ENCODE results near the gene SAMD1. TPM values are rescaled to one million over a fixed set of nuclear protein-coding genes. Genes with fewer than 3 reads are reported as not detected.
A peak's percentile ranks its signal among the peaks of the same experiment; 100 is the strongest.

Gene SAMD1
- total RNA-seq, 2 experiments from 2014 or later, result 62.1 to 66.9 TPM

GRCh38 chr19:14135985-14136508, 45.5 kb upstream of the SAMD1 start:
- peak overlapping the region; percentile 98 for H3K27ac Mint-ChIP-seq
- ChIA-PET POLR2A (interaction anchor here (0.6 to 2.0 kb wide), 11 partner anchors 9 to 296 kb away, joined by 3 to 8 read pairs (median 4); partner anchors contain the start of gene RFX1), CTCF (interaction anchor here (0.7 to 3.2 kb wide), 54 partner anchors 8 to 404 kb away, joined by 3 to 44 read pairs (median 4); partner anchors contain the start of genes GIPC1, MISP3, PRKACA and PTGER1)
- H3K4me3 Mint-ChIP-seq, result peak overlapping the region; percentile 95
- peaks cover 20% of the 10 kb centered on the region for H3K36me3 Mint-ChIP-seq (ENCODE audit: low read depth)
- TF ChIP-seq CTCF (IDR thresholded peaks at IDR 0.05), result no peak
- DNase-seq (no peak), ATAC-seq (peak; percentile 0)
- peaks cover 31% of the 10 kb centered on the region for H3K4me1 Mint-ChIP-seq (ENCODE audit: low read depth)
- intact Hi-C loops (cut with micrococcal nuclease), result no loop called here
- H3K9me3 Mint-ChIP-seq, result no peaks in the 10 kb centered on the region
- no peaks in the 10 kb centered on the region for H3K27me3 Mint-ChIP-seq

- no peaks in the 10 kb centered on the region for H3K27me3 Mint-ChIP-seq
- no peaks in the 10 kb centered on the region for H3K9me3 Mint-ChIP-seq
- H3K36me3 Mint-ChIP-seq (ENCODE audit: low read depth), result peaks cover 18% of the 10 kb centered on the region
- POLR2A ChIA-PET, result interaction anchor here (0.8 to 2.0 kb wide), 5 partner anchors 10 to 63 kb away, joined by 3 to 8 read pairs (median 4); no protein-coding TSS in a partner anchor
- TF ChIP-seq CTCF (IDR thresholded peaks at IDR 0.05), result no peak
- DNase-seq (no peak), ATAC-seq (no peak)
- CTCF ChIA-PET, result interaction anchor here (0.7 to 3.2 kb wide), 6 partner anchors 20 to 254 kb away, joined by 3 to 44 read pairs (median 3); partner anchors contain the start of genes C19orf67 and PRKACA
- peak overlapping the region; percentile 58 for H3K27ac Mint-ChIP-seq
- peaks cover 29% of the 10 kb centered on the region for H3K4me1 Mint-ChIP-seq (ENCODE audit: low read depth)
- peak overlapping the region; percentile 95 for H3K4me3 Mint-ChIP-seq
- intact Hi-C loops (cut with micrococcal nuclease), result no loop called here
Measured at GRCh38 chr19:14135355-14135754, 44.8 kb upstream of the SAMD1 start.

GRCh38 chr19:14127929-14128509, 37.5 kb upstream of the SAMD1 start:
- no peak for TF ChIP-seq CTCF (IDR thresholded peaks at IDR 0.05)
- Mint-ChIP-seq H3K36me3 (ENCODE audit: low read depth) (peaks cover 29% of the 10 kb centered on the region), H3K4me1 (ENCODE audit: low read depth) (no peaks in the 10 kb centered on the region), H3K27ac (no peak overlapping the region), H3K27me3 (no peaks in the 10 kb centered on the region), H3K9me3 (no peaks in the 10 kb centered on the region), H3K4me3 (no peak overlapping the region)
- no peak for DNase-seq
- ChIA-PET POLR2A (interaction anchor here (1.8 kb wide), 1 partner anchor 9 kb away, joined by 6 read pairs; no protein-coding TSS in a partner anchor), CTCF (interaction anchor here (1.4 to 2.6 kb wide), 2 partner anchors 9 to 13 kb away, joined by 4 to 9 read pairs; partner anchors contain the start of gene ASF1B)
- intact Hi-C loops (cut with micrococcal nuclease), result no loop called here
- no peak for ATAC-seq

GRCh38 chr19:14127176-14127575, 36.6 kb upstream of the SAMD1 start:
- no peak for DNase-seq
- Mint-ChIP-seq H3K36me3 (ENCODE audit: low read depth) (peaks cover 31% of the 10 kb centered on the region), H3K4me3 (no peak overlapping the region), H3K9me3 (no peaks in the 10 kb centered on the region), H3K4me1 (ENCODE audit: low read depth) (no peaks in the 10 kb centered on the region), H3K27ac (no peak overlapping the region), H3K27me3 (no peaks in the 10 kb centered on the region)
- ChIA-PET POLR2A (no interaction called here), CTCF (interaction anchor here (1.0 to 2.6 kb wide), 3 partner anchors 10 to 12 kb away, joined by 3 to 9 read pairs (median 4); partner anchors contain the start of gene ASF1B)
- intact Hi-C loops (cut with micrococcal nuclease), result no loop called here
- no peak for TF ChIP-seq CTCF (IDR thresholded peaks at IDR 0.05)
- ATAC-seq, result no peak

GRCh38 chr19:14122924-14123323, 32.4 kb upstream of the SAMD1 start:
- intact Hi-C loops (cut with micrococcal nuclease), result no loop called here
- Mint-ChIP-seq H3K4me3 (no peak overlapping the region), H3K36me3 (ENCODE audit: low read depth) (peaks cover 21% of the 10 kb centered on the region), H3K9me3 (no peaks in the 10 kb centered on the region), H3K27me3 (no peaks in the 10 kb centered on the region), H3K4me1 (ENCODE audit: low read depth) (peaks cover 9% of the 10 kb centered on the region), H3K27ac (no peak overlapping the region)
- DNase-seq, result no peak
- CTCF ChIA-PET, result interaction anchor here (1.1 to 1.7 kb wide), 4 partner anchors 8 to 225 kb away, joined by 3 to 8 read pairs (median 4); partner anchors contain the start of gene ASF1B
- no peak for TF ChIP-seq CTCF (IDR thresholded peaks at IDR 0.05)
- no peak for ATAC-seq
- POLR2A ChIA-PET, result interaction anchor here (0.9 to 2.2 kb wide), 4 partner anchors 10 to 23 kb away, joined by 3 to 8 read pairs (median 6); partner anchors contain the start of gene ASF1B

All from activated CD8-positive, alpha-beta T cell treated with anti-CD3 and anti-CD28 coated beads for 36 hours (primary cell).